Natural killer cell (primary cell): ENCODE measurements around the gene MED13L. TPM values are rescaled to one million over a fixed set of nuclear protein-coding genes. Genes with fewer than 3 reads are reported as not detected.
A peak's percentile ranks its signal among the peaks of the same experiment; 100 is the strongest.

ENCODE experiments used
- ATAC-seq, 3 donors: fragments of 150-1000 bp in 2 of 3; fragments of 200-7000 bp in 1 of 3; cut with Tn5 transposase; 1 replicate in 1 of 3; 2 replicates in 2 of 3; pipeline ENCODE4 v1.10.0; 2021; ENCODE audit warnings: mild to moderate bottlenecking in 2 of 3, moderate library complexity in 2 of 3
- DNase-seq, 2 donors: peaks; one replicate each; pipeline versions ENCODE4 v3.0.0 to v3.0.0-alpha.2; 2013 to 2021; ENCODE audit warnings: mixed read lengths in 1 of 2
- H3K27ac ChIP-seq: one replicate; pipeline ENCODE4 v1.5.1; 2013; ENCODE audit warnings: mild to moderate bottlenecking, low read length
- H3K27me3 ChIP-seq: one replicate; pipeline ENCODE4 v1.6.1; 2013; ENCODE audit warnings: low read length; ENCODE audit not compliant: control insufficient read depth, insufficient read depth
- H3K36me3 ChIP-seq: one replicate; pipeline ENCODE4 v1.6.1; 2013; ENCODE audit warnings: low read length; ENCODE audit not compliant: control insufficient read depth, insufficient read depth
- H3K4me1 ChIP-seq: one replicate; pipeline ENCODE4 v1.6.1; 2013; ENCODE audit warnings: low read length; ENCODE audit not compliant: control insufficient read depth, insufficient read depth
- H3K4me3 ChIP-seq: one replicate; pipeline ENCODE4 v1.5.1; 2013; ENCODE audit warnings: low read length
- H3K9me3 ChIP-seq: one replicate; pipeline ENCODE4 v1.6.1; 2013; ENCODE audit warnings: low read length; ENCODE audit not compliant: control insufficient read depth, insufficient read depth
- H3K27ac Mint-ChIP-seq, 2 donors: one replicate each; pipeline ENCODE4 v1.8.0; 2022; ENCODE audit warnings: mild to moderate bottlenecking in 2 of 2, mixed read lengths in 2 of 2, moderate library complexity in 1 of 2
- H3K27me3 Mint-ChIP-seq, 2 donors: one replicate each; pipeline ENCODE4 v1.8.0; 2022; ENCODE audit warnings: low read depth in 2 of 2, mixed read lengths in 2 of 2
- H3K36me3 Mint-ChIP-seq: one replicate; pipeline ENCODE4 v1.8.0; 2022; ENCODE audit warnings: mixed read lengths
- H3K4me1 Mint-ChIP-seq, 2 donors: one replicate each; pipeline ENCODE4 v1.8.0; 2022; ENCODE audit warnings: mixed read lengths in 2 of 2
- H3K4me3 Mint-ChIP-seq: one replicate; pipeline ENCODE4 v1.8.0; 2022; ENCODE audit warnings: mild to moderate bottlenecking, moderate library complexity, mixed read lengths
- H3K9me3 Mint-ChIP-seq, 2 donors: one replicate each; pipeline ENCODE4 v1.8.0; 2022; ENCODE audit warnings: mixed read lengths in 2 of 2
- WGBS: methylation state at CpG from one replicate; pipeline ENCODE4 v1.1.7; 2013; ENCODE audit warnings: missing lambda C conversion rate; ENCODE audit not compliant: insufficient coverage; 5-methylcytosine and 5-hydroxymethylcytosine counted together
- intact Hi-C: fragments of 100-400 bp; cut with micrococcal nuclease; formaldehyde crosslinking; loops from one replicate; pipeline ENCODE4 v1.14.2; 2022
- total RNA-seq, 4 donors: library from RNA; stranded (reverse); fragments of 120-200 nt in 1 of 4; gene quantifications; one replicate each; pipeline versions ENCODE4 v1.2.3 to v1.2.4, GENCODE V29; 2013 to 2022
- TF ChIP-seq, protein P1 (sequence below): fragments of 200-600 bp; IDR thresholded peaks from one replicate; pipeline ENCODE4 v1.8.0; 2022; ENCODE audit warnings: antibody characterized with exemption

Gene MED13L
- total RNA-seq, 3 donors from 2014 or later (not counting 1 experiment from before 2014, with no cell fraction given): 237 to 316 (median 240) TPM

DNA sequence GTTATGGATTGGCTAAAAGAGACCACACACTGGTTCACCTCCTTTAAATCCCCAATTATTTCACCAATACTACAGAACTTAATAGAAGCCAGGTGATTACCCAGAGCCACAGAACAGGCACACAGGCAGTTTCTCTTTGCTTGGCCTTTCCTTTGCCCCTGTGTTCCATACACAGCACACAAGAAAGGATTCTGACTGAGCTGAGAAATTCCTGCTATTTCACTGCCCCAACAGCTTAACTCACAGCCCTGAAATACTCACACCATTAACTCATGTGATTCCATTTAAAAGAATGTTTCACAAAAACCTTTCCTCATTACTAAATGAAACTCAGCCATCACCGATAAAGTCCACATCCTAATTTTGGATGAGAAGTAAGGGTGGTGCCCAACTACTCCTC, 133.6 kb downstream of the MED13L start:
- intact Hi-C loops: loop anchor here (5.0 kb wide), 1 partner anchor 53 kb away; no protein-coding TSS in a partner anchor
- Histone ChIP-seq H3K27ac (peak overlapping the region; percentile 22), H3K9me3 (no peaks in the 10 kb centered on the region), H3K27me3 (no peaks in the 10 kb centered on the region), H3K36me3 (no peaks in the 10 kb centered on the region), H3K4me1 (peaks cover 13% of the 10 kb centered on the region), H3K4me3 (no peak overlapping the region)
- no peaks in the 10 kb centered on the region for H3K36me3 Mint-ChIP-seq
- no peaks in the 10 kb centered on the region for H3K27me3 Mint-ChIP-seq
- H3K4me1 Mint-ChIP-seq: peaks cover 49 to 52% of the 10 kb centered on the region in 2 donors
- peak overlapping the region; percentile 80 for H3K4me3 Mint-ChIP-seq
- H3K9me3 Mint-ChIP-seq: no peaks in the 10 kb centered on the region
- ATAC-seq (peak in 1 of 3 donors; percentile 32), DNase-seq (no peak)
- TF ChIP-seq, protein P1, sequence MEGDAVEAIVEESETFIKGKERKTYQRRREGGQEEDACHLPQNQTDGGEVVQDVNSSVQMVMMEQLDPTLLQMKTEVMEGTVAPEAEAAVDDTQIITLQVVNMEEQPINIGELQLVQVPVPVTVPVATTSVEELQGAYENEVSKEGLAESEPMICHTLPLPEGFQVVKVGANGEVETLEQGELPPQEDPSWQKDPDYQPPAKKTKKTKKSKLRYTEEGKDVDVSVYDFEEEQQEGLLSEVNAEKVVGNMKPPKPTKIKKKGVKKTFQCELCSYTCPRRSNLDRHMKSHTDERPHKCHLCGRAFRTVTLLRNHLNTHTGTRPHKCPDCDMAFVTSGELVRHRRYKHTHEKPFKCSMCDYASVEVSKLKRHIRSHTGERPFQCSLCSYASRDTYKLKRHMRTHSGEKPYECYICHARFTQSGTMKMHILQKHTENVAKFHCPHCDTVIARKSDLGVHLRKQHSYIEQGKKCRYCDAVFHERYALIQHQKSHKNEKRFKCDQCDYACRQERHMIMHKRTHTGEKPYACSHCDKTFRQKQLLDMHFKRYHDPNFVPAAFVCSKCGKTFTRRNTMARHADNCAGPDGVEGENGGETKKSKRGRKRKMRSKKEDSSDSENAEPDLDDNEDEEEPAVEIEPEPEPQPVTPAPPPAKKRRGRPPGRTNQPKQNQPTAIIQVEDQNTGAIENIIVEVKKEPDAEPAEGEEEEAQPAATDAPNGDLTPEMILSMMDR: no peak
- peak overlapping the region; percentile 80 to 81 for H3K27ac Mint-ChIP-seq
- no CpG with 5 or more reads among the region's 1 CpG for WGBS

DNA sequence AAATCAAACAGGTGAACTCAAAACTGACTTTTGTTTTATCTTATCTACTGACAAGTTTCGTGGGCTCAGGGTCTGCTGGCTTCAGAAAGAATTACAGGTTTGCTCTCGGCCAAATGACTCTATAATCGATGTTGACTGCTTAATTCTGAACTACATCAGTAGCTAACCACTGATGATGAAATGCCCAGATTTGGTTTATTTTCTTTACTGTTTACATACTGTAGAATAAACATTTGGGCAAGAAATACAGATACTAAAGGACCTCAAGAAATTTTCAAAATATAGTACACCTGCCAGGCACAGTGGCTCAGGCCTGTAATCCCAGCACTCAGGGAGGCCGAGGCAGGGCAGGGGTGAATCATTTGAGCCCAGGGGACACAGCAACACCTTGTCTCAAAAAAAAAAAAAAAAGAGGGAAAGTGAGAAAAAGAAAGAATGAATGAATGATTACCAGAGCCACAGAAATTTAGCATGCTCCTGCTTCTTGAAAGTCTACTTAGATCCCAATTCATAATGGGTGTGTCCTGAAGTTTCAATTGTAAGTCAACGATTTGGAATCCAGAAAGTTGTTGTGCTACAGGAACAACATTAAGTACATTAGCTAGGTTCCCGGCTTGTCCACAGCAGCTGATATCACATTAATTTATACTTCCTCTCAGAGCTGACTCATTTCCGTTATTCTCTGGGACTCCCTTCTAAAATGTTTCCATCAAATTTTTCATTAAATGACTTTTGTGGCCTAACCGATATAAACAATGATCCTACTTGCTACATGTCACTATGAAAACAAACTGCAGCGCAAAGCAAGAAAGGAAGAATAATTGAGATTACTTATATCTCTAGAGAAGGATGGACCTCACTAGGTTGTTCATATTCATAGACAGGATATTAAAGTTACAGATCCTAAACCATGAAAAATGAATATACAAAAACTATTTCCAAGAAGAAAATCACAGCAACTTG, 134.3 kb downstream of the MED13L start:
- Mint-ChIP-seq H3K4me3 (peak overlapping the region; percentile 80), H3K36me3 (no peaks in the 10 kb centered on the region), H3K4me1 (peaks cover 51 to 54% of the 10 kb centered on the region in 2 donors), H3K27me3 (no peaks in the 10 kb centered on the region), H3K27ac (peak overlapping the region; percentile 80 to 81), H3K9me3 (no peaks in the 10 kb centered on the region)
- TF ChIP-seq, protein P1: no peak
- H3K27me3 ChIP-seq: no peaks in the 10 kb centered on the region
- ATAC-seq: peak in 2 of 3 donors; percentile 54 to 76
- 36% methylated on average over 8 of the region's 9 CpGs for WGBS
- intact Hi-C loops: loop anchor here (5.0 kb wide), 1 partner anchor 54 kb away; no protein-coding TSS in a partner anchor
- peak in 1 of 2 donors; percentile 22 for DNase-seq
- H3K9me3 ChIP-seq: no peaks in the 10 kb centered on the region
- H3K27ac ChIP-seq: peak overlapping the region; percentile 22
- H3K36me3 ChIP-seq: no peaks in the 10 kb centered on the region
- no peak overlapping the region for H3K4me3 ChIP-seq
- H3K4me1 ChIP-seq: peaks cover 13% of the 10 kb centered on the region

DNA sequence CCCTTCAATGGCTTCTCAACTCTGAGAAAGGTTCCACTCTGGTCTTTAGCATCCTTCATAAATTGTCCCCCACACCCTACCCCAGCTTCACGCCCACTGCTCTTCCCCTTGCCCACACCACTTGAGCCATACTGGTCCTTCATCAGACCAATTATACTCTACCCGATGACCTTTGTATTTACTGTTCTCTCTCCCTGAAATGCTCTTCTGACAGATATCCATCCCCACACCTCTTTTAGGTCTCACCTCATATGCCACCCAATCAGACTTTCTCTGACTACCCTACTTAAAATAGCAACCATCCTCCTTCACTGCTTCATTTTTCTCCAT, 135.7 kb downstream of the MED13L start:
- Histone ChIP-seq H3K4me3 (no peak overlapping the region), H3K27me3 (no peaks in the 10 kb centered on the region), H3K36me3 (no peaks in the 10 kb centered on the region), H3K27ac (no peak overlapping the region), H3K4me1 (peaks cover 13% of the 10 kb centered on the region), H3K9me3 (no peaks in the 10 kb centered on the region)
- DNase-seq: no peak
- intact Hi-C loops: loop anchor here (5.0 kb wide), 1 partner anchor 56 kb away; no protein-coding TSS in a partner anchor
- TF ChIP-seq, protein P1: no peak
- no peak overlapping the region for H3K4me3 Mint-ChIP-seq
- H3K27me3 Mint-ChIP-seq: no peaks in the 10 kb centered on the region
- no peaks in the 10 kb centered on the region for H3K36me3 Mint-ChIP-seq
- WGBS: 91% methylated on average over 2 of the region's 2 CpGs
- no peaks in the 10 kb centered on the region for H3K9me3 Mint-ChIP-seq
- no peak for ATAC-seq
- peaks cover 57 to 61% of the 10 kb centered on the region in 2 donors for H3K4me1 Mint-ChIP-seq
- H3K27ac Mint-ChIP-seq: peak overlapping the region in 1 of 2 donors; percentile 37
